Stimulated activated CD4-positive, alpha-beta T cell treated with anti-CD3 and anti-CD28 coated beads, Interleukin-15, amount 100 ng/mL, for 48 hours (primary cell): Measurements from ENCODE around the gene VSTM4.

Source experiments
- DNase-seq, 2 donors: peaks; one replicate each; pipeline ENCODE4 v3.0.0-alpha.2; 2020; ENCODE audit warnings: low read depth in 2 of 2

The VSTM4 gene

DNA sequence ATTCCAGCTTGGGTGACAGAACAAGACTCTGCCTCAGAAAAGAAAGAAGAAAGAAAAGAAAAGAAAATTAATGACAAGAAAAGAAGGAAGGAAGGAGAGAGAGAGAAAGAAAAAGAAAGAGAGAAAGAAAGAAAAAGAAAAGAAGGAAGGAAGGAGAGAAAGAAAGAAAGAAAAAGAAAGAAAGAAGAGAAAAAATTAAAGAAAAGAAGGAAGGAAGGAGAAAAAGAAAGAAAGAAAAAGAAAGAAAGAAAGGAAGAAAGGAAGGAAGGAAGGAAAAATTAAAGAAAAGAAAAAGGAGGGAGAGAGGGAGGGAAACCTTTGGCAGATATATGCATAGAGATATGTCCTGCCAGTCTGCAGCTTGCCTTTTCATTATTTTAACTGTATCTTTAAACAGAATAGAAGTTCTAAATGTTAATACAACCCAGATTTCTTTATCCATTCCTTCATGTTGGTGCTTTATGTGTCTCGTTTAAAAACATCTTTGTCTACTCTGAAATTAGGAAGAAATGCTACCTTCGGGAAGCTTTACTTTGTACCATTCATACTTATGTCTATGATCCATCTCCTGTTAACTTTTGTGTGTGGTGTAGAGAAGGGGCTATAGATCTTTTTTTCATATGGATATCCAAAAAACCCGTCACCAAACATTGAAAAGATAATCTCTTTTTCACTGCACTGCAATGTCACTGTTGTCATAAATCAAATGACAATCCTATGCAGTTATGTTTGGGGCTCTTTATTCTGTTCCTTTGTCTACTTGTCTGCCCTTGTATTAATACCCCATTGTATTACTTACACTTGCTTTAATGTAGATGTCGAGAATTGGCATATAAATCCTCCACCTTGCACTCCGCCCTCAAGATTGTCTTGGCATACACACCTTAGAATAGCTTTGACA is 70.8 kb downstream of the VSTM4 start:
- no peak for DNase-seq

GRCh38 chr10:49040601-49041000 is 74.7 kb downstream of the VSTM4 start:
- no peak for DNase-seq

DNA sequence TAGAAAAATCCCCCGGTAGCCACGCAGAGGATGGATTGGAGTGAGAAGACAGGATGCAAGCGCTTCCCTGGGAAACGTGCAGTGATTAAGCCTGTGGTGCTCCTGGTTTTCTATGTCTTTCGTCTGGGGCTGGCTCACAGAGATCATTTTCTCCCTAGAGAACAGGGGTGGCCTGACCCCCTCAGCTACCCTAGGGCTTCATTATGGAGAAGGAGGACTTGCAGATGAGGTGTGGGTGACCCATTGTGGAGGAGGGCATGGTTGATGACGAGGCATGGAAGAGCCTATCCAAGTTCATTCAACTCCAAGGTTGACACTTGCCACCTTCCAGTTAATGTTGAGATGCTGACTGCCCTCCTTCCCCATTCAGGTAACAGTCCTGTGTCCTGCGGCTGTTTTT is 75.9 kb downstream of the VSTM4 start:
- no peak for DNase-seq

DNA sequence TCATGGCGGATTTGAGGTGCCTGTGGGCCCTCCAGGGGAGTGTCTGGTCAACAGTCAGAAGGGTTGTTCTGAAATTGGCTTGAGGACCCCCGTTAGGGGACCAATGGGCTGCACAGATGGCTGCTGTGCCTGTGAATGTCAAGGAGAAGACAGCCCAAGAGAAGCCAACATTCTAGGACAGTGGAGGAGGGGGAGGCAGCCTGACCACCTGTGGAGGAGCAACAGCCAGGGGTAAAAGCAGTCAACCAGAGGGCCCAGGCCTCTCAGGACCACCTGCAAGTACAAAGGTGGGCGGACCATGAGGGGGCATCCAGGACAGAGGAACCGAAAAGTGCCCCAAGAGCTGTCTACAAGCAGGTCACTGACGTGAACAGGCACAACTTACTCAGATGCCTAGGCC is 76.6 kb downstream of the VSTM4 start:
- no peak for DNase-seq

GRCh38 chr10:49037187-49037586 is 78.1 kb downstream of the VSTM4 start:
- no peak for DNase-seq

DNA sequence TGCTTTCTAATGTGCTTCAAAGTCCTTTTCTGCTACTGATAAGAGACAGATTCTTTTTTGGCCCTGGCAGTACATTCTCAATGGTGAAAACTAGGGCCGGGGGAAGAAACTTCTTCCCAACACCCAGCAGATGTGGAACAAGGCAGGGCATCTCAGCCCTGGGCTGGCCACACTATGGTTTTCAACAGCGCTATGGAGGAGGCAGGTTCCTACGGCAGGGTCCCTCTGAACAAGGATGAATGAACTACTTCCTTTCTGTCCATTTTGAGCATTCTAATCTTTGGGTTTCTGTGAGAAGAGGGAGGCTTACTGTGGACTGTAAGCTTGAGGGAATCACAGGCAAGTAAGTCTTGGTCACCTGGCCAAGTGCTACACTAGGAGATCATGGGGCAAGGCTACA is 78.7 kb downstream of the VSTM4 start:
- DNase-seq = no peak

GRCh38 chr10:49035920-49036319 is 79.4 kb downstream of the VSTM4 start:
- no peak for DNase-seq

DNA sequence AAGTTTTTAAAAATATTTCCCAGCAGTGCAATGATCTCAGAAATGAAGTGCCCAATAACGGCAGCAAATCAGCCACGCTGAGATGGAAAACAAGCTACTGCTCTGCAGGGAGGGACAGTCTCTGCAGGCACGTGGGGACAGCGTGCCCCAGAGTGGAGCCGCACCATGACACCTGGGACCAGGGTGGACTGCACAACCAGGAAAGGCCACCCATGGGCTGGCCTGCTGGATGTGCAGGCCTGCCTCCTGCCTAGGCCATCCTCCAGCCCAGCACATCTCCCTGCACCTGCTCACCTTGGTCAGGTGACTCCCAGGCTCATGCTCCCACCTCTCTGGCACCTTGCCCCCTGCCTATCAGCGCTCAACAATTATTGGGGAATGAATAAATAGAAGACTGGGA is 80.4 kb downstream of the VSTM4 start:
- no peak for DNase-seq

DNA sequence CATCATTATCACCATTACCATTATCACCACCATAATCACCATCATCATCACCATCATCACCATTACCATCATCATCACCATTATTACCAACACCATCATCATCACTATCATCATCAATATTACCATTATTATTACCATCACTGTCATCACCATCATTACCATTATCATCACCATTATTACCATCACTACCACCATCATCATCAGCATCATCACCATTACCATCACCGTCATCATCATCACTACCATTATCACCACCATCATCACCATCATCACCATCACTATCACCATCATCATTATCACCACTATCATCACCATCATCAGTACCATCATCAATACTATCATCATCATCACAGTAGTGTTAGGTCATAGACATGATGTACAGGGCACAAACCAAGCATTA is 81.4 kb downstream of the VSTM4 start:
- no peak for DNase-seq

DNA sequence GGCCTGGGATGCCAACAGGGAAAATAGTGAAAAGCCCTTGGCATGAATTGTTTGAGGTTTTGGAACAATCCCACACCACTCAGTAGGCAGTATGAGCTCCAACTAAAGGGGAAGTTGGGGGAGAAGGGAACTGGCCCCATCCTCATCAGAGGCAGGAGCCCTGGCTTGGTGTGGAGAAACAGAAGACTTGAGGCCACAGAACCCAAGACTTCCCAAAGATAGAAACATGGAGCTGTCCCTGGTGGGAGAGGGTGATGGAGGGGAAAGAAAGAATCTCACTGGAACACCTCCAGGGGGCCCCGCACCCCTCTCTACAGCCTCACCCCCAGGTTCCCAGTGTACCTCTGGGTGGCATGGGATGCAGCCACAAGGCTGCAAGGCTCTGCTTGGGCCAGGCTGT is 85.7 kb downstream of the VSTM4 start:
- no peak for DNase-seq

DNA sequence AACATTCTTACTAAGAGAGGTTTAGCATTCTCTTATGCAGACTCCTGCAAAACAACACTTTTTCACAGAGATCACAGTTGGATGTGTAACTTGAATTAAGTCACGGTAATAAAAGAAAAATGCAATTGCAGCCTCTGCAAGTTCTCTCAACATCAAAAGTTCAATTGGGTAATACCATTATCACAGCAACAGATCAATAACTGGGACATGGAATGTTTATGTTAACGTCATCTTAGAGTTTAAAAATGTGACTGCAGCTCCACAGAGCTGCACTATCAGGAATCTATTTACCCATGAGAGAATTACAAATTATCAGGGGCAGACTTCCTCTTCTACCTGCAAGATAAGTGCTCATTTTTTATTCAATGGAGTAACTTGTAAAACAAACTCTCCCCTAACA is 86.7 kb downstream of the VSTM4 start:
- no peak for DNase-seq

DNA sequence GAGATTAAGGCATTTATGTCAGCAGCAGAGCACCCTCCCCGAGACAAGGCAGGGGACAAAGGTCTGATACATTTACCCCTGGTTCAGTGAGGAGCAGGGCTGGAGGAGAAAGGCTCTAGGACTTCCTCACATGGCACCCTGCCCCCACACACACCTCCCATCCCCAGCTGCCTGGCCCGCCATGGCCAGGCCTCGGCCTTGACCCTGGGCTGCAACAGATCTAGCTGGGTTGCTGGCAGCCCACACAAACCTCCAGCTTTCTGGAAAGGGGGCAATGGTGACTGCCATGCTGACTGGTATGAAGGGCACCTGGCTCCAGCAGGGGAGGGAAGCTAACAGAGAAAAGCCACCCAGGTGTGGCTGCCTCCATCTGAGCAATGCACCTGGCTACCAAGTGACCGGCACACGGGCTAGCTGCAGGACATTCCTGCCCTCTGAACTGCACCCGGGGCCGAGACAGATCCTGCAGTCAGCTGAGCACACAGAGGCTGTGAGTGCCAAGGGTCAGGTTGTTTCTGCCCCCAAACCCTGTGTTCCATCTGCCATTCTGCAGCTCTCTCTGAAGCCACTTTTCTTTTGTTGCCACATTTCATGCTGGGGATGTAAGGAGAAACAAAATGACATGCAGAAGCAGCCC is 89.9 kb downstream of the VSTM4 start:
- no peak for DNase-seq

DNA sequence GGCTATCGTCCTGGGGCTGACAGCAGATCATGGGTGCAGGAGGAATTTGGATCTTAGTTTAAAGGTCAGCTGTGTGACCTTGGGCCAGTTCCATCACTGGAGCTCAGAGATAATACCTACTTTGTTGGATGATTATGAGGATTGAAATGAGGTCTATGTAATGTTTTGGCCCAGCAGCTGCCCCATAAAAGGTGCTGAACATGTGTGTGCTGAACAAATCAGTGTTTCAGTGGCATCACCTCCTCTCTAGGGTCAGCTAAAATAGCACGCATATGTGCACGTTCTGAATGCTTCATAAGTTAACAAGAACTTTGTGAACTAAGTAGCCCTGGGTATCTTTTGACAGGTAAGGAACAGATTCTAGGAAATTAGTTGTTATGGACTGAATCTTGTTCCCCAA is 90.8 kb downstream of the VSTM4 start:
- DNase-seq = no peak

DNA sequence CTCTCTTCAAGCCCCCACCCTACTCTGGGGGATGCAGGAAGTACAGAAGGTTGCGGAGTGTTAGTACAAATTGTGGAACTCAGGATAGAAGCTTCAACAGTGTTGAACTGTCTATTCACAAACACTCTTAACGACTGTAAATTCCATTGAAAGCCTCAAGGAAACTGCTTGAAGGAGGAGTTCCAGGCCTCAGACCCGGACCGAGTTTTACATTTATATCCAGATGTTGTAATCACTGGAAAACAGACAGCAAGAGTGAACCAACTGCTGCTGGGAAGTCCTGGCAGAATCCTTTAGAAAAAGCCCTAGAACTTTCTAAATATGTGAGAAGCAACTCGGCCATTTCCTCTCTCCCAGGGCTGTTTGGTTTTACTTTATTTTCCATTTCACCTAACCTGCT is 91.6 kb downstream of the VSTM4 start:
- no peak for DNase-seq

GRCh38 chr10:49023071-49023470 is 92.3 kb downstream of the VSTM4 start:
- DNase-seq = no peak

DNA sequence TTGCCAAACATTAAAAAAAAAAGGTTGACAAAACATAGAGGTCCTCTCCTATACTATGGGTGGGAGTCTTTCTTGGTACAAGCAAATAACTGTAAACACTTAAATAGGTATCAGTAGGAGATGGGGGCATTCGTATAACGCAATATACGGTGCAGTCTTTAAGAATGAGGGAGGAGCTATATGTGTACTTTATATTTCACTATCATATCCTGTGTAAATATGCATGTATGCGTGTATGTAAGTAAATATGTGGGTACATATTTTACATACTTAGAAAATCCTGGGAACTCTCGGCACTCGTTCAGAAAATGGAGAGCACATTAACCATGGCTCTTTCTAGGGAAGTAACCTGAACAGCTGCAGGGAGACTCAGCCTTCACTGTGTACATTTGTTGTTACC is 93.6 kb downstream of the VSTM4 start:
- DNase-seq = no peak

DNA sequence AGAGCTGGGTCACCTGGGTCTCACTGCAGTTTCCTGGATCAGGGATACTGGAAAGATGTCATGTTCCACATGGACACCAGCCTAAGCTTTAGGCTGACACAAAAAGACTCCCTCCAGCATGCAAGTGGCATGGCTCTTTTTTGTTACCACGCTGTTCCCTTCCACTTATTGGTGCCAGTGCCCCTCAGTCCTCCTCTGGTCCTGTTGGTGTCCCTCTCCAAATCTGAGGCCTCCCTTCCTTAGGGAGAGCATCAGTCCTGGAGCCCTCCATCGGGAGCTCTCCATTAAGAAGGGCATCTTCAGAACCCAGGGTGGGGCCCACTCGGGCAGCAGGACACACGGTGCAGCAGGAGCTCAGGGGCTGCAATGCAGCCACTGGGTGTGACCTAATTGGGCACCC is 99.6 kb downstream of the VSTM4 start:
- no peak for DNase-seq

GRCh38 chr10:49012603-49013002 is 102.7 kb downstream of the VSTM4 start:
- no peak for DNase-seq

GRCh38 chr10:49011756-49012155 is 103.6 kb downstream of the VSTM4 start:
- no peak for DNase-seq

- no peak for DNase-seq
Observed at GRCh38 chr10:49010865-49011264, 104.5 kb downstream of the VSTM4 start.

DNA sequence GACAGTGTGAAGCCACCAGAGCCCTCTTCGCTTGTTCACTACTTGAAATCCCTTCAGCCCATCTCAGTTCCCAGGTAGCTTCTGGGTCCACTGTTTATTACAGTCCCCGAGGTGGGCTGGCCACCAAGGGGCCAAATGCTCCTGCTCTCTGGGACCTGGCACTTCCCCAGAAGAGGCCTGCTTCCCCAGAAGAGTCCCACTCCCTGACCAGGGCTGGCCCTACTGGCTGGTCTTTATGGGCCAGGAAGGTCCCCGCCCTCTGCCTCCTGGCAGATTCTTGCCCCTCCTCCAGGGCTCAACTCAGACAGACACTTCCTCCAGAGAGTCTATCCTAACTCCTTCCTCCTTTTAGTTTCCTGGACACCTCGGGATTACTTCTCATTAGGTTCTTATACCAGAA is 105.0 kb downstream of the VSTM4 start:
- DNase-seq = no peak

DNA sequence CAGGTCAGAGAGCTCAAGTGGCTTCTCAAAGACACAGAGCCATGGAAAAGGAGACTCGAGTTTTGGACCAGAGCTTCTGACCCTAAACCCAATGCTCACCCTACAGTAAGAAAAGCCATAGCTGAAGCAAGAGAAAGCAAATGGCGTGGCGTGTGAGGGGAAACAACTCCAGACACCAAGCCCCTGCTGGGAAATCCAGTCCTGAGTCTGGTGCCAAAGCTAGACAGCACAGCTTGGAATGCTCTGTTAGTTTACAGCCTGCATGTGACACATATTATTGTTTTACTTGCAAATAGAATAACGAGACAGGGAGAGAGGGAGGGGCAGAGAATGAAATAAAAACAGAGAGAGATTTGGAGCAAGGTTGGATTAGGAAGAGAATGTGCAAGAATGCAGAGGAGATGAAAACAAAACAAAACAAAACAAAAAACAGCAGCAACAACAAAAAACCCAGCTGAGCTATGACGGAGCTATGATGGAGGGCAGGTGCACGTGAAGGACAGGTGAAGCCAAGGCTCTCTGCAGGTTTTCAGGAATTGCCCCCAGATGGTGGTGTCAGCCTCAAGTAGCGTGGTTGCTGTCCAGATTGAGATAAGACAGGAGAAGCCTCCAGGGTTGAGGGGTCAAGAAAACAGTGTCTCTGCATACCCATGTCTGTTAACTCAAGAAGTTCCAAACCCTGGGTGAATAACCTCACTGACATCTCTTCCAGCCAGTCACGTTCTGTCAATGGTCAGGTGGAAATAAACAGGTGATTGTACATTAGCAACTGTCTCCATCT is 105.9 kb downstream of the VSTM4 start:
- DNase-seq = no peak
